HEK293 (cell line): Measurements from ENCODE around the gene RNF217.

Experiments
- HIC1 ChIP-seq: fragments of 450-650 bp; formaldehyde crosslinking; IDR thresholded peaks from 2 replicates; pipeline ENCODE4 v1.5.1; 2016; ENCODE audit warnings: missing biosample characterization, missing genetic modification characterization
- KLF7 ChIP-seq: fragments of 450-650 bp; formaldehyde crosslinking; IDR thresholded peaks from 2 replicates; pipeline ENCODE4 v1.5.1; 2016; ENCODE audit warnings: missing biosample characterization, missing genetic modification characterization, borderline replicate concordance
- MYNN ChIP-seq: fragments of 450-650 bp; formaldehyde crosslinking; IDR thresholded peaks from 2 replicates; pipeline ENCODE4 v1.5.1; 2016; ENCODE audit warnings: missing biosample characterization, missing genetic modification characterization, borderline replicate concordance
- OSR2 ChIP-seq: fragments of 450-650 bp; formaldehyde crosslinking; IDR thresholded peaks from 2 replicates; pipeline ENCODE4 v1.5.1; 2016; ENCODE audit warnings: missing biosample characterization, missing genetic modification characterization
- SCRT2 ChIP-seq: fragments of 450-650 bp; formaldehyde crosslinking; IDR thresholded peaks from 2 replicates; pipeline ENCODE4 v1.5.1; 2016; ENCODE audit warnings: missing biosample characterization, missing genetic modification characterization
- YY1 ChIP-seq: fragments of 450-650 bp; formaldehyde crosslinking; IDR thresholded peaks from 2 replicates; pipeline ENCODE4 v1.5.1; 2018; ENCODE audit warnings: missing biosample characterization, missing genetic modification characterization
- ZBTB17 ChIP-seq: fragments of 450-650 bp; formaldehyde crosslinking; IDR thresholded peaks from 2 replicates; pipeline ENCODE4 v1.5.1; 2016; ENCODE audit warnings: missing biosample characterization, missing genetic modification characterization
- ZBTB44 ChIP-seq: fragments of 450-650 bp; IDR thresholded peaks from 2 replicates; pipeline ENCODE4 v1.5.1; 2018; ENCODE audit warnings: missing biosample characterization, mild to moderate bottlenecking, missing genetic modification characterization
- ZBTB48 ChIP-seq: fragments of 450-650 bp; formaldehyde crosslinking; IDR thresholded peaks from 2 replicates; pipeline ENCODE4 v1.5.1; 2016; ENCODE audit warnings: missing biosample characterization, missing genetic modification characterization
- ZNF175 ChIP-seq: fragments of 450-650 bp; formaldehyde crosslinking; IDR thresholded peaks from 2 replicates; pipeline ENCODE4 v1.5.1; 2016; ENCODE audit warnings: missing biosample characterization, missing genetic modification characterization
- ZNF184 ChIP-seq: fragments of 450-650 bp; IDR thresholded peaks from 2 replicates; pipeline ENCODE4 v1.5.1; 2018; ENCODE audit warnings: missing biosample characterization, mild to moderate bottlenecking, missing genetic modification characterization
- ZNF354C ChIP-seq: fragments of 450-650 bp; formaldehyde crosslinking; IDR thresholded peaks from 2 replicates; pipeline ENCODE4 v1.5.1; 2016; ENCODE audit warnings: missing biosample characterization, missing genetic modification characterization, low read depth, borderline replicate concordance
- ZNF518A ChIP-seq: fragments of 450-650 bp; formaldehyde crosslinking; conservative IDR thresholded peaks from 2 replicates; pipeline ENCODE4 v1.5.1; 2016; ENCODE audit warnings: low read depth, missing biosample characterization, missing genetic modification characterization
- ZNF629 ChIP-seq: fragments of 450-650 bp; formaldehyde crosslinking; IDR thresholded peaks from 2 replicates; pipeline ENCODE4 v1.5.1; 2017; ENCODE audit warnings: missing biosample characterization, missing genetic modification characterization
- ZNF654 ChIP-seq: fragments of 450-650 bp; formaldehyde crosslinking; IDR thresholded peaks from 2 replicates; pipeline ENCODE4 v1.5.1; 2016; ENCODE audit warnings: low read depth, missing biosample characterization, missing genetic modification characterization
- ZNF776 ChIP-seq: fragments of 450-650 bp; formaldehyde crosslinking; IDR thresholded peaks from 2 replicates; pipeline ENCODE4 v1.5.0; 2017; ENCODE audit warnings: missing biosample characterization, missing genetic modification characterization, borderline replicate concordance
- ZNF792 ChIP-seq: fragments of 450-650 bp; formaldehyde crosslinking; IDR thresholded peaks from 2 replicates; pipeline ENCODE4 v1.5.1; 2016; ENCODE audit warnings: missing biosample characterization, missing genetic modification characterization
- ZSCAN30 ChIP-seq: fragments of 450-650 bp; IDR thresholded peaks from 2 replicates; pipeline ENCODE4 v1.5.1; 2018; ENCODE audit warnings: missing biosample characterization, mild to moderate bottlenecking, missing genetic modification characterization, moderate library complexity
- ZXDB ChIP-seq: fragments of 450-650 bp; formaldehyde crosslinking; IDR thresholded peaks from 2 replicates; pipeline ENCODE4 v1.5.1; 2016; ENCODE audit warnings: missing biosample characterization, missing genetic modification characterization
- TF ChIP-seq, protein P1 (sequence below): fragments of 450-650 bp; formaldehyde crosslinking; IDR thresholded peaks from 2 replicates; pipeline ENCODE4 v1.5.1; 2017; ENCODE audit warnings: missing biosample characterization, missing genetic modification characterization
- TF ChIP-seq, protein P2 (sequence below): fragments of 450-650 bp; formaldehyde crosslinking; IDR thresholded peaks from 2 replicates; pipeline ENCODE4 v1.5.1; 2016; ENCODE audit warnings: missing biosample characterization, missing genetic modification characterization
- TF ChIP-seq, protein P3 (sequence below): fragments of 450-650 bp; formaldehyde crosslinking; IDR thresholded peaks from 2 replicates; pipeline ENCODE4 v1.5.1; 2017; ENCODE audit warnings: missing biosample characterization, missing genetic modification characterization
- TF ChIP-seq, protein P4 (sequence below): fragments of 450-650 bp; formaldehyde crosslinking; IDR thresholded peaks from 2 replicates; pipeline ENCODE4 v1.5.1; 2016; ENCODE audit warnings: missing biosample characterization, missing genetic modification characterization

RNF217 gene

GRCh38 chr6:125046107-125046925 is 84.1 kb downstream of the RNF217 start (continued):
- TF ChIP-seq ZBTB44 (tag by site-specific recombination): 0 out of 2 replicates have a peak, but pooled peaks have one; percentile 33
- peak; percentile 16; the same call in 1 of the 2 replicates for TF ChIP-seq ZSCAN30 (tag by site-specific recombination)
- peak; percentile 13; the same call in 1 of the 2 replicates for TF ChIP-seq ZNF184 (tag by site-specific recombination)
- TF ChIP-seq MYNN (tag by site-specific recombination): no peak
- TF ChIP-seq ZNF629: peak; percentile 80
- no peak for TF ChIP-seq ZNF354C (tag by site-specific recombination)
- 0 out of 2 replicates have a peak, but pooled peaks have one; percentile 11 for TF ChIP-seq ZBTB48 (tag by site-specific recombination)
- TF ChIP-seq, protein P1, sequence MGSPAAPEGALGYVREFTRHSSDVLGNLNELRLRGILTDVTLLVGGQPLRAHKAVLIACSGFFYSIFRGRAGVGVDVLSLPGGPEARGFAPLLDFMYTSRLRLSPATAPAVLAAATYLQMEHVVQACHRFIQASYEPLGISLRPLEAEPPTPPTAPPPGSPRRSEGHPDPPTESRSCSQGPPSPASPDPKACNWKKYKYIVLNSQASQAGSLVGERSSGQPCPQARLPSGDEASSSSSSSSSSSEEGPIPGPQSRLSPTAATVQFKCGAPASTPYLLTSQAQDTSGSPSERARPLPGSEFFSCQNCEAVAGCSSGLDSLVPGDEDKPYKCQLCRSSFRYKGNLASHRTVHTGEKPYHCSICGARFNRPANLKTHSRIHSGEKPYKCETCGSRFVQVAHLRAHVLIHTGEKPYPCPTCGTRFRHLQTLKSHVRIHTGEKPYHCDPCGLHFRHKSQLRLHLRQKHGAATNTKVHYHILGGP (tag by site-specific recombination): no peak
- no peak for TF ChIP-seq ZNF776
- TF ChIP-seq, protein P2, sequence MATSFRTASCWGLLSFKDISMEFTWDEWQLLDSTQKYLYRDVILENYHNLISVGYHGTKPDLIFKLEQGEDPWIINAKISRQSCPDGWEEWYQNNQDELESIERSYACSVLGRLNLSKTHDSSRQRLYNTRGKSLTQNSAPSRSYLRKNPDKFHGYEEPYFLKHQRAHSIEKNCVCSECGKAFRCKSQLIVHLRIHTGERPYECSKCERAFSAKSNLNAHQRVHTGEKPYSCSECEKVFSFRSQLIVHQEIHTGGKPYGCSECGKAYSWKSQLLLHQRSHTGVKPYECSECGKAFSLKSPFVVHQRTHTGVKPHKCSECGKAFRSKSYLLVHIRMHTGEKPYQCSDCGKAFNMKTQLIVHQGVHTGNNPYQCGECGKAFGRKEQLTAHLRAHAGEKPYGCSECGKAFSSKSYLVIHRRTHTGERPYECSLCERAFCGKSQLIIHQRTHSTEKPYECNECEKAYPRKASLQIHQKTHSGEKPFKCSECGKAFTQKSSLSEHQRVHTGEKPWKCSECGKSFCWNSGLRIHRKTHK (tag by site-specific recombination): no peak
- TF ChIP-seq KLF7: no peak
- no peak for TF ChIP-seq ZNF175 (tag by site-specific recombination)
- peak; percentile 91 for TF ChIP-seq OSR2 (tag by site-specific recombination)
- TF ChIP-seq, protein P3, sequence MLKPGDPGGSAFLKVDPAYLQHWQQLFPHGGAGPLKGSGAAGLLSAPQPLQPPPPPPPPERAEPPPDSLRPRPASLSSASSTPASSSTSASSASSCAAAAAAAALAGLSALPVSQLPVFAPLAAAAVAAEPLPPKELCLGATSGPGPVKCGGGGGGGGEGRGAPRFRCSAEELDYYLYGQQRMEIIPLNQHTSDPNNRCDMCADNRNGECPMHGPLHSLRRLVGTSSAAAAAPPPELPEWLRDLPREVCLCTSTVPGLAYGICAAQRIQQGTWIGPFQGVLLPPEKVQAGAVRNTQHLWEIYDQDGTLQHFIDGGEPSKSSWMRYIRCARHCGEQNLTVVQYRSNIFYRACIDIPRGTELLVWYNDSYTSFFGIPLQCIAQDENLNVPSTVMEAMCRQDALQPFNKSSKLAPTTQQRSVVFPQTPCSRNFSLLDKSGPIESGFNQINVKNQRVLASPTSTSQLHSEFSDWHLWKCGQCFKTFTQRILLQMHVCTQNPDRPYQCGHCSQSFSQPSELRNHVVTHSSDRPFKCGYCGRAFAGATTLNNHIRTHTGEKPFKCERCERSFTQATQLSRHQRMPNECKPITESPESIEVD: no peak
- peak; percentile 77 for TF ChIP-seq ZBTB17 (tag by site-specific recombination)
- TF ChIP-seq, protein P4, sequence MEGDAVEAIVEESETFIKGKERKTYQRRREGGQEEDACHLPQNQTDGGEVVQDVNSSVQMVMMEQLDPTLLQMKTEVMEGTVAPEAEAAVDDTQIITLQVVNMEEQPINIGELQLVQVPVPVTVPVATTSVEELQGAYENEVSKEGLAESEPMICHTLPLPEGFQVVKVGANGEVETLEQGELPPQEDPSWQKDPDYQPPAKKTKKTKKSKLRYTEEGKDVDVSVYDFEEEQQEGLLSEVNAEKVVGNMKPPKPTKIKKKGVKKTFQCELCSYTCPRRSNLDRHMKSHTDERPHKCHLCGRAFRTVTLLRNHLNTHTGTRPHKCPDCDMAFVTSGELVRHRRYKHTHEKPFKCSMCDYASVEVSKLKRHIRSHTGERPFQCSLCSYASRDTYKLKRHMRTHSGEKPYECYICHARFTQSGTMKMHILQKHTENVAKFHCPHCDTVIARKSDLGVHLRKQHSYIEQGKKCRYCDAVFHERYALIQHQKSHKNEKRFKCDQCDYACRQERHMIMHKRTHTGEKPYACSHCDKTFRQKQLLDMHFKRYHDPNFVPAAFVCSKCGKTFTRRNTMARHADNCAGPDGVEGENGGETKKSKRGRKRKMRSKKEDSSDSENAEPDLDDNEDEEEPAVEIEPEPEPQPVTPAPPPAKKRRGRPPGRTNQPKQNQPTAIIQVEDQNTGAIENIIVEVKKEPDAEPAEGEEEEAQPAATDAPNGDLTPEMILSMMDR (tag by site-specific recombination): no peak
- no peak for TF ChIP-seq YY1 (tag by site-specific recombination)
- TF ChIP-seq ZNF654 (tag by site-specific recombination): no peak
- no peak for TF ChIP-seq HIC1
- TF ChIP-seq ZNF792 (tag by site-specific recombination): 0 out of 2 replicates have a peak, but pooled peaks have one; percentile 28
- no peak for TF ChIP-seq ZNF518A (tag by site-specific recombination)
- TF ChIP-seq SCRT2 (tag by site-specific recombination): no peak
- TF ChIP-seq ZXDB (tag by site-specific recombination): peak; percentile 40; the same call in 1 of the 2 replicates
